ENCODE results near the gene NTMT1. TPM values are rescaled to one million over a fixed set of nuclear protein-coding genes. Genes with fewer than 3 reads are reported as not detected.

The NTMT1 gene
- total RNA-seq, 3 donors from 2014 or later: 22.0 to 32.0 (median 26.2) TPM

- intact Hi-C loops (cut with DNase I, micrococcal nuclease): no loop called here
- ATAC-seq: no peak
- no peak for TF ChIP-seq CTCF (IDR thresholded peaks at IDR 0.05)
These were observed 31.3 kb upstream of the NTMT1 start for GRCh38 chr9:129594632-129595031.

GRCh38 chr9:129595311-129595741 lies 30.6 kb upstream of the NTMT1 start:
- peaks cover 8% of the 10 kb centered on the region for H3K4me1 ChIP-seq (ENCODE audit: low read depth)
- H3K9me3 ChIP-seq: no peaks in the 10 kb centered on the region
- no peak for ATAC-seq
- intact Hi-C loops (cut with DNase I, micrococcal nuclease): no loop called here
- TF ChIP-seq CTCF (IDR thresholded peaks at IDR 0.05): no peak
- no peak overlapping the region for H3K4me3 ChIP-seq
- no peaks in the 10 kb centered on the region for H3K36me3 ChIP-seq (ENCODE audit: low read depth)
- DNase-seq: peak in 1 of 3 donors; percentile 20

More at GRCh38 chr9:129594632-129595031, 31.3 kb upstream of the NTMT1 start:
- Histone ChIP-seq H3K4me1 (ENCODE audit: low read depth) (peaks cover 8% of the 10 kb centered on the region), H3K9me3 (no peaks in the 10 kb centered on the region), H3K36me3 (ENCODE audit: low read depth) (no peaks in the 10 kb centered on the region), H3K4me3 (no peak overlapping the region)
- DNase-seq: no peak

GRCh38 chr9:129595903-129596540 lies 29.9 kb upstream of the NTMT1 start:
- TF ChIP-seq CTCF (IDR thresholded peaks at IDR 0.05): no peak
- H3K36me3 ChIP-seq (ENCODE audit: low read depth): no peaks in the 10 kb centered on the region
- no peaks in the 10 kb centered on the region for H3K9me3 ChIP-seq
- H3K4me1 ChIP-seq (ENCODE audit: low read depth): peaks cover 8% of the 10 kb centered on the region
- peak in 1 of 3 donors; percentile 48 for DNase-seq
- intact Hi-C loops (cut with DNase I, micrococcal nuclease): no loop called here
- ATAC-seq: no peak
- H3K4me3 ChIP-seq: no peak overlapping the region

- no peak for TF ChIP-seq CTCF (IDR thresholded peaks at IDR 0.05)
- Histone ChIP-seq H3K36me3 (ENCODE audit: low read depth) (no peaks in the 10 kb centered on the region), H3K4me3 (no peak overlapping the region), H3K4me1 (ENCODE audit: low read depth) (peaks cover 8% of the 10 kb centered on the region), H3K9me3 (no peaks in the 10 kb centered on the region)
- DNase-seq (peak; percentile 60 to 80 (median 70)), ATAC-seq (peak; percentile 77)
- intact Hi-C loops (cut with DNase I, micrococcal nuclease): no loop called here
These were observed 29.2 kb upstream of the NTMT1 start for GRCh38 chr9:129596541-129597331.

- intact Hi-C loops (cut with DNase I, micrococcal nuclease): no loop called here
- TF ChIP-seq CTCF (IDR thresholded peaks at IDR 0.05): no peak
These were observed 28.4 kb upstream of the NTMT1 start for GRCh38 chr9:129597355-129598088.

More at GRCh38 chr9:129597355-129598088, 28.4 kb upstream of the NTMT1 start:
- peak; percentile 76 for ATAC-seq
- peaks cover 8% of the 10 kb centered on the region for H3K4me1 ChIP-seq (ENCODE audit: low read depth)
- H3K9me3 ChIP-seq: no peaks in the 10 kb centered on the region
- no peaks in the 10 kb centered on the region for H3K36me3 ChIP-seq (ENCODE audit: low read depth)
- peak; percentile 64 to 85 (median 77) for DNase-seq
- no peak overlapping the region for H3K4me3 ChIP-seq

Data from mucosa of descending colon (tissue), 3 donors.